Measurements from ENCODE around the gene POLR3G.

POLR3G gene

GRCh38 chr5:90530736-90531487 lies 56.2 kb downstream of the POLR3G start:
- H3K27ac ChIP-seq (ENCODE audit: low read length), result no peak overlapping the region
- peaks cover 29% of the 10 kb centered on the region for H3K27me3 ChIP-seq (ENCODE audit: low read depth, low read length)
- peaks cover 14% of the 10 kb centered on the region for H3K4me1 ChIP-seq (ENCODE audit: low read length)
- H3K4me3 ChIP-seq (ENCODE audit: low read length), result peak overlapping the region; percentile 87; the same call in 1 of the 2 replicates
- H3K36me3 ChIP-seq (replicated peaks; ENCODE audit: low read depth, low read length), result no peaks in the 10 kb centered on the region
- peaks cover 21% of the 10 kb centered on the region for H3K79me2 ChIP-seq (ENCODE audit: low read length)
- H3K9ac ChIP-seq (ENCODE audit: low read length), result no peak overlapping the region
- no peaks in the 10 kb centered on the region for H4K20me1 ChIP-seq (ENCODE audit: insufficient read depth, low read length)
- peak overlapping the region; percentile 60; the same call in 1 of the 2 replicates for H3K4me2 ChIP-seq (ENCODE audit: low read length)
- H2AFZ ChIP-seq (ENCODE audit: low read depth, low read length), result no peak overlapping the region; the same call in 1 of the 2 replicates
- TF ChIP-seq CTCF (IDR thresholded peaks at IDR 0.05; ENCODE audit: low read depth, low read length) (no peak), EZH2phosphoT487 (IDR thresholded peaks at IDR 0.05; ENCODE audit: low read depth) (no peak)
- H3K9me3 ChIP-seq (ENCODE audit: insufficient read depth, low read length), result no peaks in the 10 kb centered on the region

- no peak overlapping the region for H3K4me2 ChIP-seq (ENCODE audit: low read length)
- no peaks in the 10 kb centered on the region for H3K9me3 ChIP-seq (ENCODE audit: insufficient read depth, low read length)
- H3K79me2 ChIP-seq (ENCODE audit: low read length), result peaks cover 5% of the 10 kb centered on the region
- peaks cover 29% of the 10 kb centered on the region for H3K27me3 ChIP-seq (ENCODE audit: low read depth, low read length)
- peaks cover 5% of the 10 kb centered on the region; the same call in 1 of the 2 replicates for H3K4me1 ChIP-seq (ENCODE audit: low read length)
- no peak overlapping the region for H2AFZ ChIP-seq (ENCODE audit: low read depth, low read length)
- H3K4me3 ChIP-seq (ENCODE audit: low read length), result no peak overlapping the region
- H3K36me3 ChIP-seq (replicated peaks; ENCODE audit: low read depth, low read length), result no peaks in the 10 kb centered on the region
- H3K27ac ChIP-seq (ENCODE audit: low read length), result no peak overlapping the region
- TF ChIP-seq EZH2phosphoT487 (IDR thresholded peaks at IDR 0.05; ENCODE audit: low read depth), result no peak
- TF ChIP-seq CTCF (IDR thresholded peaks at IDR 0.05; ENCODE audit: low read depth, low read length), result no peak
- no peak overlapping the region for H3K9ac ChIP-seq (ENCODE audit: low read length)
- H4K20me1 ChIP-seq (ENCODE audit: insufficient read depth, low read length), result no peaks in the 10 kb centered on the region
Observed at GRCh38 chr5:90533794-90534193, 59.1 kb downstream of the POLR3G start.

GRCh38 chr5:90534922-90535321 lies 60.3 kb downstream of the POLR3G start:
- no peak overlapping the region for H3K27ac ChIP-seq (ENCODE audit: low read length)
- no peak overlapping the region for H3K9ac ChIP-seq (ENCODE audit: low read length)

More at GRCh38 chr5:90534922-90535321, 60.3 kb downstream of the POLR3G start:
- peaks cover 5% of the 10 kb centered on the region; the same call in 1 of the 2 replicates for H3K4me1 ChIP-seq (ENCODE audit: low read length)
- H3K36me3 ChIP-seq (replicated peaks; ENCODE audit: low read depth, low read length), result no peaks in the 10 kb centered on the region
- TF ChIP-seq EZH2phosphoT487 (IDR thresholded peaks at IDR 0.05; ENCODE audit: low read depth) (no peak), CTCF (IDR thresholded peaks at IDR 0.05; ENCODE audit: low read depth, low read length) (no peak)
- H3K79me2 ChIP-seq (ENCODE audit: low read length), result no peaks in the 10 kb centered on the region
- no peaks in the 10 kb centered on the region for H3K9me3 ChIP-seq (ENCODE audit: insufficient read depth, low read length)
- no peak overlapping the region for H2AFZ ChIP-seq (ENCODE audit: low read depth, low read length)
- H4K20me1 ChIP-seq (ENCODE audit: insufficient read depth, low read length), result no peaks in the 10 kb centered on the region
- peaks cover 29% of the 10 kb centered on the region for H3K27me3 ChIP-seq (ENCODE audit: low read depth, low read length)
- no peak overlapping the region for H3K4me3 ChIP-seq (ENCODE audit: low read length)
- no peak overlapping the region for H3K4me2 ChIP-seq (ENCODE audit: low read length)
